ENCODE results near the gene FMC1. TPM values are rescaled to one million over a fixed set of nuclear protein-coding genes. Genes with fewer than 3 reads are reported as not detected.

FMC1 gene
- polyA plus RNA-seq, 3 donors, result 10.3 to 39.4 (median 39.0) TPM

GRCh38 chr7:139362981-139363380 lies 21.8 kb downstream of the FMC1 start:
- H3K9me3 Mint-ChIP-seq, result no peaks in the 10 kb centered on the region
- H3K4me2 ChIP-seq (replicated peaks; ENCODE audit: extremely low read depth, low read length, poor library complexity, severe bottlenecking), result no peak overlapping the region
- peak overlapping the region in 1 of 2 donors; percentile 10 for H3K4me3 Mint-ChIP-seq
- H2AFZ ChIP-seq (ENCODE audit: insufficient read depth, low read depth, low read length, poor library complexity, severe bottlenecking), result no peak overlapping the region
- H3K9ac ChIP-seq (ENCODE audit: insufficient read depth, low read length, poor library complexity, severe bottlenecking), result no peak overlapping the region
- intact Hi-C loops (cut with micrococcal nuclease), result loop anchor here in 1 of 2 donors (10.0 kb wide), 1 partner anchor 1112 kb away; the partner anchor contains the start of gene MKRN1
- no peak overlapping the region for H3K4me3 ChIP-seq (replicated peaks in 1 of 3; ENCODE audit: low read depth in 2 of 3, low read length in 3 of 3)
- H3K79me2 ChIP-seq (ENCODE audit: insufficient read depth, low read length), result peaks cover 85% of the 10 kb centered on the region
- peaks cover 19 to 24% of the 10 kb centered on the region in 2 donors for H3K36me3 Mint-ChIP-seq
- H3K27ac Mint-ChIP-seq, result peak overlapping the region in 3 of 7 donors; percentile 15 to 80 (median 45)
- no peak overlapping the region for H3K27ac ChIP-seq (ENCODE audit: low read depth in 1 of 2, low read length in 2 of 2)
- H3K36me3 ChIP-seq (replicated peaks in 1 of 2; ENCODE audit: control insufficient read depth in 1 of 2, insufficient read depth in 2 of 2, low read length in 2 of 2), result peaks cover 12 to 45% of the 10 kb centered on the region in 2 donors
- TF ChIP-seq, protein P1, sequence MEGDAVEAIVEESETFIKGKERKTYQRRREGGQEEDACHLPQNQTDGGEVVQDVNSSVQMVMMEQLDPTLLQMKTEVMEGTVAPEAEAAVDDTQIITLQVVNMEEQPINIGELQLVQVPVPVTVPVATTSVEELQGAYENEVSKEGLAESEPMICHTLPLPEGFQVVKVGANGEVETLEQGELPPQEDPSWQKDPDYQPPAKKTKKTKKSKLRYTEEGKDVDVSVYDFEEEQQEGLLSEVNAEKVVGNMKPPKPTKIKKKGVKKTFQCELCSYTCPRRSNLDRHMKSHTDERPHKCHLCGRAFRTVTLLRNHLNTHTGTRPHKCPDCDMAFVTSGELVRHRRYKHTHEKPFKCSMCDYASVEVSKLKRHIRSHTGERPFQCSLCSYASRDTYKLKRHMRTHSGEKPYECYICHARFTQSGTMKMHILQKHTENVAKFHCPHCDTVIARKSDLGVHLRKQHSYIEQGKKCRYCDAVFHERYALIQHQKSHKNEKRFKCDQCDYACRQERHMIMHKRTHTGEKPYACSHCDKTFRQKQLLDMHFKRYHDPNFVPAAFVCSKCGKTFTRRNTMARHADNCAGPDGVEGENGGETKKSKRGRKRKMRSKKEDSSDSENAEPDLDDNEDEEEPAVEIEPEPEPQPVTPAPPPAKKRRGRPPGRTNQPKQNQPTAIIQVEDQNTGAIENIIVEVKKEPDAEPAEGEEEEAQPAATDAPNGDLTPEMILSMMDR (IDR thresholded peaks at IDR 0.05), result no peak
- no peaks in the 10 kb centered on the region for H3K27me3 ChIP-seq (ENCODE audit: control insufficient read depth in 2 of 2, insufficient read depth in 2 of 2, low read length in 2 of 2)
- H3K4me1 ChIP-seq (ENCODE audit: control insufficient read depth in 1 of 2, insufficient read depth in 2 of 2, low read length in 2 of 2), result peaks cover 14 to 35% of the 10 kb centered on the region in 2 donors
- H3K27me3 Mint-ChIP-seq (ENCODE audit: low read depth in 3 of 3), result no peaks in the 10 kb centered on the region
- WGBS (ENCODE audit: insufficient coverage), result 91% methylated on average over 1 of the region's 6 CpGs
- DNase-seq, result no peak
- no peaks in the 10 kb centered on the region for H3K9me3 ChIP-seq (replicated peaks in 1 of 2; ENCODE audit: control insufficient read depth in 1 of 2, insufficient read depth in 1 of 2, low read length in 2 of 2)
- peaks cover 26% of the 10 kb centered on the region for H3K4me1 Mint-ChIP-seq
- H4K20me1 ChIP-seq (ENCODE audit: insufficient read depth, low read length), result peaks cover 67% of the 10 kb centered on the region

DNA sequence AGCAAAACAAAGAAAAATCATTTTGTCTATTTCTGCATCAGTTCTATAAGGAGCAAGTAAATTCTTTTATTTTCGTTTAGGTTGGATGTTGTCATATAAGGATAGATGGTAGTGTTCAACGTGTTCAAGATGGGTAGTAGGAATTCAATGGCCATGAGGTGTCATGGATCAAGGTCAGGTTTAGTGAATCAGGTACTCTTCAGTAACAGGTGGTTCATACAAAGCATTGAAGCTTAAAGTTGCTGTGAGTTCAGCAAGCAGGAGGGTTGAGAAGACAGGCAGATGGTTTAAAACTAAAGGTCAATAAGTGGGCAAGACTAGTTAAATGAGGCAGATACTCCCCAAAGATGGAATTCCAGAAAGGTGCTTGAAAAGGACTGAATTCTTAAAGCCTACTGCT lies 24.2 kb downstream of the FMC1 start:
- Histone ChIP-seq H3K4me3 (replicated peaks in 1 of 3; ENCODE audit: low read depth in 2 of 3, low read length in 3 of 3) (no peak overlapping the region), H3K27me3 (ENCODE audit: control insufficient read depth in 2 of 2, insufficient read depth in 2 of 2, low read length in 2 of 2) (no peaks in the 10 kb centered on the region), H3K9me3 (replicated peaks in 1 of 2; ENCODE audit: control insufficient read depth in 1 of 2, insufficient read depth in 1 of 2, low read length in 2 of 2) (no peaks in the 10 kb centered on the region), H2AFZ (ENCODE audit: insufficient read depth, low read depth, low read length, poor library complexity, severe bottlenecking) (no peak overlapping the region), H3K27ac (ENCODE audit: low read depth in 1 of 2, low read length in 2 of 2) (peak overlapping the region in 1 of 2 donors; percentile 18), H3K9ac (ENCODE audit: insufficient read depth, low read length, poor library complexity, severe bottlenecking) (no peak overlapping the region), H3K36me3 (replicated peaks in 1 of 2; ENCODE audit: control insufficient read depth in 1 of 2, insufficient read depth in 2 of 2, low read length in 2 of 2) (peaks cover 15 to 54% of the 10 kb centered on the region in 2 donors), H4K20me1 (ENCODE audit: insufficient read depth, low read length) (peaks cover 90% of the 10 kb centered on the region), H3K79me2 (ENCODE audit: insufficient read depth, low read length) (peaks cover 100% of the 10 kb centered on the region), H3K4me1 (ENCODE audit: control insufficient read depth in 1 of 2, insufficient read depth in 2 of 2, low read length in 2 of 2) (peaks cover 7 to 20% of the 10 kb centered on the region in 2 donors), H3K4me2 (replicated peaks; ENCODE audit: extremely low read depth, low read length, poor library complexity, severe bottlenecking) (no peak overlapping the region)
- Mint-ChIP-seq H3K27me3 (ENCODE audit: low read depth in 3 of 3) (no peaks in the 10 kb centered on the region), H3K4me3 (no peak overlapping the region), H3K27ac (no peak overlapping the region), H3K4me1 (peaks cover 21% of the 10 kb centered on the region), H3K36me3 (peaks cover 22 to 42% of the 10 kb centered on the region in 2 donors), H3K9me3 (no peaks in the 10 kb centered on the region)
- TF ChIP-seq, protein P1 (IDR thresholded peaks at IDR 0.05), result no peak
- intact Hi-C loops (cut with micrococcal nuclease), result loop anchor here in 1 of 2 donors (10.0 kb wide), 1 partner anchor 1109 kb away; the partner anchor contains the start of gene MKRN1
- DNase-seq, result no peak
- WGBS (ENCODE audit: insufficient coverage), result 86% methylated on average over 2 of the region's 2 CpGs

Data from CD14-positive monocyte (primary cell).